Panc1 (cell line): Measurements from ENCODE around the gene CFAP77. TPM values are rescaled to one million over a fixed set of nuclear protein-coding genes. Genes with fewer than 3 reads are reported as not detected.

ENCODE experiments used
- ATAC-seq: fragments of 200-7000 bp; cut with Tn5 transposase; 2 replicates; pipeline ENCODE4 v1.9.1; 2020; ENCODE audit warnings: mild to moderate bottlenecking, moderate library complexity
- BruUV-seq: library from RNA; stranded (reverse); fragments of 400-500 nt; replicated peaks from 2 replicates; lab custom pipeline; 2021; lab: Mats Ljungman, UMichigan
- CTCF ChIA-PET: fragments of 300-600 bp; sonication (Branson Sonifier 250); formaldehyde crosslinking; loops from one replicate; lab custom pipeline; 2022; ENCODE audit warnings: antibody characterized with exemption; lab: Charles Lee
- POLR2A ChIA-PET: fragments of 300-600 bp; sonication (Branson Sonifier 250); formaldehyde crosslinking; loops from one replicate; lab custom pipeline; 2022; ENCODE audit warnings: antibody characterized with exemption; lab: Charles Lee
- DNase-seq: peaks from one replicate; pipeline ENCODE4 v3.0.0-alpha.2; 2010; ENCODE audit warnings: low read depth, low spot score
- H3K27ac ChIP-seq: 2 replicates; pipeline ENCODE4 v1.5.1; 2011; ENCODE audit warnings: mild to moderate bottlenecking, low read length, inconsistent platforms
- H3K27me3 ChIP-seq: fragments of 200-500 bp; sonication (Bioruptor generic); 2 replicates; pipeline ENCODE4 v1.6.0; 2014; ENCODE audit warnings: low read length, inconsistent platforms; ENCODE audit not compliant: control insufficient read depth, insufficient read depth
- H3K36me3 ChIP-seq: fragments of 200-500 bp; sonication (Bioruptor generic); 2 replicates; pipeline ENCODE4 v1.5.1; 2014; ENCODE audit warnings: inconsistent platforms, mild to moderate bottlenecking, low read length, moderate library complexity; ENCODE audit not compliant: control insufficient read depth, insufficient read depth
- H3K4me1 ChIP-seq: 2 replicates; pipeline ENCODE4 v1.5.1; 2011; ENCODE audit warnings: inconsistent platforms, mild to moderate bottlenecking, low read length, moderate library complexity; ENCODE audit not compliant: control insufficient read depth, insufficient read depth
- H3K4me3 ChIP-seq, 2 experiments: 2 replicates each; pipeline ENCODE4 v1.5.1; 2011 to 2012; ENCODE audit warnings: low read depth in 2 of 2, low read length in 2 of 2, mild to moderate bottlenecking in 2 of 2, inconsistent platforms in 1 of 2, moderate library complexity in 1 of 2
- H3K9me3 ChIP-seq: fragments of 200-500 bp; sonication (Bioruptor generic); 2 replicates; pipeline ENCODE4 v1.5.1; 2014; ENCODE audit warnings: low read depth, mild to moderate bottlenecking, inconsistent platforms, low read length, moderate library complexity; ENCODE audit not compliant: control insufficient read depth, insufficient read depth
- POLR2AphosphoS5 ChIP-seq: IDR thresholded peaks from 2 replicates; pipeline ENCODE4 v1.6.1; 2012; ENCODE audit warnings: mild to moderate bottlenecking, low read depth, low read length, moderate library complexity
- SIN3A ChIP-seq: IDR thresholded peaks from 2 replicates; pipeline ENCODE4 v1.6.1; 2012; ENCODE audit warnings: low read depth, mild to moderate bottlenecking, low read length, moderate library complexity, borderline replicate concordance; ENCODE audit not compliant: insufficient read depth
- TCF7L2 ChIP-seq: IDR thresholded peaks from 2 replicates; pipeline ENCODE4 v1.6.1; 2011; ENCODE audit warnings: mild to moderate bottlenecking, low read depth, low read length, inconsistent platforms
- in situ Hi-C: cut with HindIII; loops from 2 replicates; pipeline ENCODE4 v1.10.0; 2016; ENCODE audit warnings: low sequenced_read_pairs, low pct_unique_long_range_greater_than_20kb
- intact Hi-C: fragments of 100-400 bp; cut with micrococcal nuclease; formaldehyde crosslinking; loops from one replicate; pipeline ENCODE4 v1.10.0; 2022; ENCODE audit not compliant: unreplicated experiment
- total RNA-seq: library from RNA; stranded (reverse); gene quantifications from one replicate; pipeline ENCODE4 v1.2.1, GENCODE V29; 2021; ENCODE audit not compliant: unreplicated experiment
- TF ChIP-seq, protein P1 (sequence below), 2 experiments: IDR thresholded peaks; 2 replicates each; pipeline ENCODE4 v1.6.1; 2011 to 2012; ENCODE audit warnings: low read depth in 2 of 2, control low read depth in 1 of 2, low read length in 1 of 2, mild to moderate bottlenecking in 1 of 2, moderate library complexity in 1 of 2; ENCODE audit not compliant: insufficient read depth in 1 of 2
- TF ChIP-seq, protein P2 (sequence below): fragments of 450-650 bp; IDR thresholded peaks from 2 replicates; pipeline ENCODE4 v1.5.1; 2017; ENCODE audit warnings: mild to moderate bottlenecking

The CFAP77 gene
- total RNA-seq, 1 experiment from 2014 or later = not detected

DNA sequence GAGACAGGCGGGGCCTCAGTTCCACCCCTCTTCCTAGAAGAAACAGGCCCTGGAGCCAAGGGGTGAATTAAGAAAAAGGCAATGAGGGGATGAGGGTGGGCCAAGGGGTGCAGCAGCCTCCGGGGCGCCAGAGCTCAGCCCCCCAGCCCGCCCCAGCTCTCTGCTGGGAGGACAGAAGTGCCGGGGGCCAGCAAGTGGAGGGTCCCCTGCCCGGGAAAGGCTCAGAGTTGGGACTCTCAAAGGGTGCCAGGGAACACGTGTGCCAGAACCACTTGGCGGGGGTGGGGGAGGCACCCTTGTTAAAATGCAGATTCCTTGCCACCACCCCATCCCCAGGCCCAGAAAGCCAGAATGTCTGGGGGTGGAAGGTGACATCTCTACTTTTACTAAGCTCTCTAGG is 104.8 kb downstream of the CFAP77 start:
- H3K27ac ChIP-seq = no peak overlapping the region
- no peaks in the 10 kb centered on the region for H3K9me3 ChIP-seq
- H3K4me1 ChIP-seq = no peaks in the 10 kb centered on the region
- in situ Hi-C loops = no loop called here
- TF ChIP-seq, protein P1, sequence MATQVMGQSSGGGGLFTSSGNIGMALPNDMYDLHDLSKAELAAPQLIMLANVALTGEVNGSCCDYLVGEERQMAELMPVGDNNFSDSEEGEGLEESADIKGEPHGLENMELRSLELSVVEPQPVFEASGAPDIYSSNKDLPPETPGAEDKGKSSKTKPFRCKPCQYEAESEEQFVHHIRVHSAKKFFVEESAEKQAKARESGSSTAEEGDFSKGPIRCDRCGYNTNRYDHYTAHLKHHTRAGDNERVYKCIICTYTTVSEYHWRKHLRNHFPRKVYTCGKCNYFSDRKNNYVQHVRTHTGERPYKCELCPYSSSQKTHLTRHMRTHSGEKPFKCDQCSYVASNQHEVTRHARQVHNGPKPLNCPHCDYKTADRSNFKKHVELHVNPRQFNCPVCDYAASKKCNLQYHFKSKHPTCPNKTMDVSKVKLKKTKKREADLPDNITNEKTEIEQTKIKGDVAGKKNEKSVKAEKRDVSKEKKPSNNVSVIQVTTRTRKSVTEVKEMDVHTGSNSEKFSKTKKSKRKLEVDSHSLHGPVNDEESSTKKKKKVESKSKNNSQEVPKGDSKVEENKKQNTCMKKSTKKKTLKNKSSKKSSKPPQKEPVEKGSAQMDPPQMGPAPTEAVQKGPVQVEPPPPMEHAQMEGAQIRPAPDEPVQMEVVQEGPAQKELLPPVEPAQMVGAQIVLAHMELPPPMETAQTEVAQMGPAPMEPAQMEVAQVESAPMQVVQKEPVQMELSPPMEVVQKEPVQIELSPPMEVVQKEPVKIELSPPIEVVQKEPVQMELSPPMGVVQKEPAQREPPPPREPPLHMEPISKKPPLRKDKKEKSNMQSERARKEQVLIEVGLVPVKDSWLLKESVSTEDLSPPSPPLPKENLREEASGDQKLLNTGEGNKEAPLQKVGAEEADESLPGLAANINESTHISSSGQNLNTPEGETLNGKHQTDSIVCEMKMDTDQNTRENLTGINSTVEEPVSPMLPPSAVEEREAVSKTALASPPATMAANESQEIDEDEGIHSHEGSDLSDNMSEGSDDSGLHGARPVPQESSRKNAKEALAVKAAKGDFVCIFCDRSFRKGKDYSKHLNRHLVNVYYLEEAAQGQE (IDR thresholded peaks at IDR 0.05; ENCODE audit: insufficient read depth in 1 of 2, low read depth in 2 of 2, low read length in 1 of 2) = no peak
- TF ChIP-seq, protein P2, sequence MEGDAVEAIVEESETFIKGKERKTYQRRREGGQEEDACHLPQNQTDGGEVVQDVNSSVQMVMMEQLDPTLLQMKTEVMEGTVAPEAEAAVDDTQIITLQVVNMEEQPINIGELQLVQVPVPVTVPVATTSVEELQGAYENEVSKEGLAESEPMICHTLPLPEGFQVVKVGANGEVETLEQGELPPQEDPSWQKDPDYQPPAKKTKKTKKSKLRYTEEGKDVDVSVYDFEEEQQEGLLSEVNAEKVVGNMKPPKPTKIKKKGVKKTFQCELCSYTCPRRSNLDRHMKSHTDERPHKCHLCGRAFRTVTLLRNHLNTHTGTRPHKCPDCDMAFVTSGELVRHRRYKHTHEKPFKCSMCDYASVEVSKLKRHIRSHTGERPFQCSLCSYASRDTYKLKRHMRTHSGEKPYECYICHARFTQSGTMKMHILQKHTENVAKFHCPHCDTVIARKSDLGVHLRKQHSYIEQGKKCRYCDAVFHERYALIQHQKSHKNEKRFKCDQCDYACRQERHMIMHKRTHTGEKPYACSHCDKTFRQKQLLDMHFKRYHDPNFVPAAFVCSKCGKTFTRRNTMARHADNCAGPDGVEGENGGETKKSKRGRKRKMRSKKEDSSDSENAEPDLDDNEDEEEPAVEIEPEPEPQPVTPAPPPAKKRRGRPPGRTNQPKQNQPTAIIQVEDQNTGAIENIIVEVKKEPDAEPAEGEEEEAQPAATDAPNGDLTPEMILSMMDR = no peak
- TF ChIP-seq TCF7L2 (no peak), SIN3A (no peak), POLR2AphosphoS5 (no peak)
- no peaks in the 10 kb centered on the region for H3K27me3 ChIP-seq
- H3K4me3 ChIP-seq = no peak overlapping the region
- DNase-seq (no peak), ATAC-seq (no peak)
- ChIA-PET CTCF (no interaction called here), POLR2A (no interaction called here)
- H3K36me3 ChIP-seq = no peaks in the 10 kb centered on the region
- intact Hi-C loops = no loop called here
- BruUV-seq = no TSS peak

DNA sequence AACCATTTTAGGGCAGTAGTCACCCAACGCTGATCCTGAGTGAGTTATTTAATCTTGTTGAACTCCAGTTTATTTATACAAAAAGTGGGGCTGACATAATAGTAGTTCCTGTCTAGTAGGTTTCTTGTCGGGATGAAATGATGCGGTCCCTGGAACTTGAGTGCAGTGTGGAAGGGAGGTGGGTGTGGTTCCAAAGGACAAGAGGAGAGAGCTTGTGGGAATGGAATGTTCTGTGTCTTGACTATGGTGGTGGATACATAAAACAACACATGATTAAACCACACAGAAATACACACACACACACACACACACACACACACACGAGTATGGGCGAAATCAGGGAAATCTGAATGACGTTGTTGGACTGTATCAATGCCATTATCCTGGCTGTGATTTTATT is 106.3 kb downstream of the CFAP77 start:
- Histone ChIP-seq H3K27me3 (no peaks in the 10 kb centered on the region), H3K4me3 (no peak overlapping the region), H3K9me3 (no peaks in the 10 kb centered on the region), H3K36me3 (no peaks in the 10 kb centered on the region), H3K27ac (no peak overlapping the region), H3K4me1 (no peaks in the 10 kb centered on the region)
- ChIA-PET POLR2A (no interaction called here), CTCF (no interaction called here)
- in situ Hi-C loops = no loop called here
- intact Hi-C loops = no loop called here
- TF ChIP-seq POLR2AphosphoS5 (no peak), TCF7L2 (no peak)
- TF ChIP-seq, protein P2 = no peak
- ATAC-seq (no peak), DNase-seq (no peak)
- no TSS peak for BruUV-seq

DNA sequence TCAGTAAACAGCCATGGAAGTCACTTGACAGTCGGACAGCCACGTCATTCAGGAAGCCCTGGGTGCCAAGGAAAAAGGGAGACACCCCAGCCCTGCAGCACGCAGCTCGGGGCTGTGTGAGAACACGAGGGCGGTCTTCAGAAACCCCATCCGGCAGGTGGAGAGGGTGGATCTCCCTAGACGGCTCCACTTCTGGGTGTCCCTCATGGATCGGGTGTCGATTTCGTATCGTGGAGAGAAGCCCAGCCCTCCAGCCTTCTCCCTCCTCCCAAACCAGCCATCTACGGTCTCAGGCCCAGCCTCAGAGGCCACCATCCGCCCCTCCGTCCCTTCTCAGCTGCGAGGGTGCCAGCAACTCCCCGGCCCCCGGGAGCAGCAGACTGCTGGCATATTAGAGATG is 106.9 kb downstream of the CFAP77 start:
- DNase-seq (no peak), ATAC-seq (no peak)
- Histone ChIP-seq H3K4me3 (no peak overlapping the region), H3K27ac (no peak overlapping the region), H3K4me1 (no peaks in the 10 kb centered on the region), H3K27me3 (no peaks in the 10 kb centered on the region), H3K36me3 (no peaks in the 10 kb centered on the region), H3K9me3 (no peaks in the 10 kb centered on the region)
- intact Hi-C loops (no loop called here), in situ Hi-C loops (no loop called here)
- ChIA-PET POLR2A (no interaction called here), CTCF (no interaction called here)
- no TSS peak for BruUV-seq
- TF ChIP-seq, protein P1 (IDR thresholded peaks at IDR 0.05; ENCODE audit: insufficient read depth in 1 of 2, low read depth in 2 of 2, low read length in 1 of 2) = no peak
- TF ChIP-seq SIN3A = no peak
- TF ChIP-seq, protein P2 = no peak
- TF ChIP-seq POLR2AphosphoS5 = no peak
